IMR-90 (cell line): ENCODE data around the gene AP2B1. TPM values are rescaled to one million over a fixed set of nuclear protein-coding genes. Genes with fewer than 3 reads are reported as not detected.

Experiments used
- ATAC-seq: fragments of 200-7000 bp; cut with Tn5 transposase; 2 replicates; pipeline ENCODE4 v1.9.1; 2020; ENCODE audit warnings: low read depth, mild to moderate bottlenecking, moderate library complexity
- BruUV-seq: library from RNA; stranded (reverse); fragments of 400-500 nt; replicated peaks from 2 replicates; lab custom pipeline; 2021; lab: Mats Ljungman, UMichigan
- CTCF ChIA-PET: fragments of 300-600 bp; formaldehyde crosslinking; extraction: SDS; loops from one replicate; lab custom pipeline; 2021; ENCODE audit warnings: antibody characterized with exemption; lab: Yijun Ruan, JAX
- POLR2A ChIA-PET: fragments of 300-600 bp; sonication (Branson Sonifier 250); formaldehyde crosslinking; loops from one replicate; lab custom pipeline; 2022; ENCODE audit warnings: antibody characterized with exemption; ENCODE audit not compliant: unreplicated experiment; lab: Charles Lee
- DNase-seq: peaks from one replicate; pipeline ENCODE4 v3.0.0; 2013
- H2AFZ ChIP-seq: replicated peaks from 2 replicates; pipeline ENCODE3; 2013; ENCODE audit warnings: low read length, mild to moderate bottlenecking; ENCODE audit not compliant: poor library complexity
- H2AK5ac ChIP-seq: 2 replicates; pipeline ENCODE4 v1.6.1; 2013; ENCODE audit warnings: low read depth, low read length, inconsistent platforms
- H2AK9ac ChIP-seq: replicated peaks from 2 replicates; pipeline ENCODE3; 2013; ENCODE audit warnings: mild to moderate bottlenecking, low read depth, low read length, moderate library complexity; ENCODE audit not compliant: poor library complexity
- H2BK120ac ChIP-seq: 2 replicates; pipeline ENCODE4 v1.6.1; 2013; ENCODE audit warnings: low read depth, low read length, inconsistent platforms
- H2BK15ac ChIP-seq: 3 replicates; pipeline ENCODE4 v1.6.1; 2013; ENCODE audit warnings: low read depth, low read length, inconsistent platforms
- H2BK20ac ChIP-seq: 2 replicates; pipeline ENCODE4 v1.6.1; 2013; ENCODE audit warnings: low read depth, mild to moderate bottlenecking, inconsistent platforms, low read length, moderate library complexity
- H2BK5ac ChIP-seq: 2 replicates; pipeline ENCODE4 v1.6.1; 2013; ENCODE audit warnings: mild to moderate bottlenecking, low read depth, low read length, inconsistent platforms; ENCODE audit not compliant: poor library complexity, severe bottlenecking
- H3K14ac ChIP-seq: replicated peaks from 2 replicates; pipeline ENCODE4 v1.6.1; 2013; ENCODE audit warnings: low read depth, low read length, inconsistent platforms
- H3K18ac ChIP-seq: 2 replicates; pipeline ENCODE4 v1.6.1; 2013; ENCODE audit warnings: low read depth, low read length, control low read depth
- H3K23ac ChIP-seq: 2 replicates; pipeline ENCODE4 v1.6.1; 2013; ENCODE audit warnings: low read depth, low read length, inconsistent platforms
- H3K27ac ChIP-seq: 2 replicates; pipeline ENCODE4 v1.5.1; 2013; ENCODE audit warnings: mild to moderate bottlenecking, control low read depth, low read length; ENCODE audit not compliant: insufficient read depth
- H3K27me3 ChIP-seq: 2 replicates; pipeline ENCODE4 v1.6.1; 2013; ENCODE audit warnings: low read length; ENCODE audit not compliant: control insufficient read depth, insufficient read depth
- H3K36me3 ChIP-seq: 2 replicates; pipeline ENCODE4 v1.6.1; 2013; ENCODE audit warnings: low read length, mixed read lengths; ENCODE audit not compliant: control insufficient read depth, insufficient read depth
- H3K4ac ChIP-seq: 2 replicates; pipeline ENCODE4 v1.6.1; 2013; ENCODE audit warnings: low read depth, low read length, inconsistent platforms
- H3K4me1 ChIP-seq: 2 replicates; pipeline ENCODE4 v1.6.1; 2013; ENCODE audit warnings: low read length, mixed read lengths; ENCODE audit not compliant: control insufficient read depth, insufficient read depth
- H3K4me2 ChIP-seq: 2 replicates; pipeline ENCODE4 v1.6.1; 2013; ENCODE audit warnings: low read depth, mild to moderate bottlenecking, control low read depth, low read length, moderate library complexity
- H3K4me3 ChIP-seq: 2 replicates; pipeline ENCODE4 v1.5.1; 2013; ENCODE audit warnings: low read depth, mild to moderate bottlenecking, control low read depth, low read length, moderate library complexity; ENCODE audit not compliant: insufficient read depth
- H3K56ac ChIP-seq: 2 replicates; pipeline ENCODE4 v1.6.1; 2013; ENCODE audit warnings: low read length, inconsistent platforms; ENCODE audit not compliant: insufficient read depth; ENCODE audit errors: extremely low read depth
- H3K79me1 ChIP-seq, 2 experiments: 2 replicates each; pipeline ENCODE4 v1.6.1; 2013; ENCODE audit warnings: low read length in 2 of 2, inconsistent platforms in 1 of 2, low read depth in 1 of 2
- H3K9ac ChIP-seq: 2 replicates; pipeline ENCODE4 v1.6.1; 2013; ENCODE audit warnings: low read depth, low read length, control low read depth
- H3K9me1 ChIP-seq: 2 replicates; pipeline ENCODE4 v1.6.1; 2013; ENCODE audit warnings: low read length, inconsistent platforms; ENCODE audit not compliant: insufficient read depth
- H3K9me3 ChIP-seq: 2 replicates; pipeline ENCODE4 v1.6.1; 2013; ENCODE audit warnings: low read length; ENCODE audit not compliant: control insufficient read depth, insufficient read depth
- H4K20me1 ChIP-seq: 2 replicates; pipeline ENCODE4 v1.6.1; 2013; ENCODE audit warnings: low read length, inconsistent platforms; ENCODE audit not compliant: insufficient read depth
- H4K5ac ChIP-seq: 2 replicates; pipeline ENCODE4 v1.6.1; 2013; ENCODE audit warnings: mild to moderate bottlenecking, low read depth, low read length, control low read depth
- H4K8ac ChIP-seq, 2 experiments: 2 replicates each; pipeline ENCODE4 v1.6.1; 2013; ENCODE audit warnings: low read depth in 2 of 2, low read length in 2 of 2, control low read depth in 1 of 2, inconsistent platforms in 1 of 2
- H4K91ac ChIP-seq: 2 replicates; pipeline ENCODE4 v1.6.1; 2013; ENCODE audit warnings: low read depth, low read length, inconsistent platforms; ENCODE audit not compliant: insufficient read depth
- MXI1 ChIP-seq: IDR thresholded peaks from 2 replicates; pipeline ENCODE4 v1.6.1; 2012; ENCODE audit warnings: low read depth, mild to moderate bottlenecking, low read length, moderate library complexity, borderline replicate concordance
- WGBS, 2 experiments: methylation state at CpG; one replicate each; pipeline versions ENCODE4 v1.1.5 to v1.1.7; 2013; ENCODE audit warnings: missing lambda C conversion rate in 2 of 2; ENCODE audit not compliant: insufficient read length in 1 of 2; ENCODE audit errors: extremely low coverage in 2 of 2; 5-methylcytosine and 5-hydroxymethylcytosine counted together
- dilution Hi-C: fragments of 300-500 bp; cut with HindIII; formaldehyde crosslinking; loops from one replicate; pipeline ENCODE4 v1.14.3; 2018; ENCODE audit warnings: low sequenced_read_pairs; ENCODE audit not compliant: unreplicated experiment
- in situ Hi-C: fragments of 300-500 bp; cut with MboI; formaldehyde crosslinking; loops from 3 replicates; pipeline ENCODE4 v1.14.3; 2019; ENCODE audit warnings: low sequenced_read_pairs, inconsistent platforms, mixed read lengths
- intact Hi-C: fragments of 100-400 bp; cut with micrococcal nuclease; formaldehyde crosslinking; loops from 2 replicates; pipeline ENCODE4 v1.10.0; 2022
- polyA plus RNA-seq, 3 experiments: library from polyadenylated mRNA; depleted of rRNA; stranded (reverse); fragments of >200 nt; gene quantifications; 2 replicates each; pipeline ENCODE4 v1.2.3, GENCODE V29; 2012; ENCODE audit warnings: low replicate concordance in 1 of 3
- total RNA-seq: library from RNA; depleted of rRNA; stranded (reverse); fragments of >200 nt; gene quantifications from 2 replicates; pipeline ENCODE4 v1.2.3, GENCODE V29; 2012
- TF ChIP-seq, protein P1 (sequence below): fragments of 150-350 bp; IDR thresholded peaks from 2 replicates; pipeline ENCODE4 v1.6.1; 2017; ENCODE audit warnings: mild to moderate bottlenecking, antibody characterized with exemption, low read length, low read depth

AP2B1 gene
- total and polyA plus RNA-seq, 2 of the 4 experiments (the other 2 are of a cell fraction), result 102 to 125 TPM

DNA sequence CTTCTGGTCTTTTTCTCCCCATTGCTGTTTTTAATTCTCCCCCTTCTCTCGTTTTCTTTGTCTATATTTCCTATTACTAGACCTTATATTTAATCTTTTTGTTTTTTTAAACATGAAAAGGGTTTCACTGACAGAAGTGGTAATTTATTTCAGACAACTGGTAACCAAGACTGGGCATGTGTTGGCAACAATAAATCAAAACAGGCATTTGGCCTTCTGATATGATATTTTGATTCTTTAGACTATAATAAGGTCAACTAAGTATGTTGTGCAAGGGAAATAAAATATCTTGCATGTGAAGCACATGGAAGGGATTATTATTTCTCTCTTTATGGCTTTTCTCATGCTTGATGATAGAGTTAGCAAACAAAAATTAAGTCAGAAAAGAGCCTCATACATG lies 34.6 kb downstream of the AP2B1 start:
- H4K8ac ChIP-seq, result no peak overlapping the region
- in situ Hi-C loops (no loop called here), intact Hi-C loops (no loop called here), dilution Hi-C loops (no loop called here)
- ATAC-seq (no peak), DNase-seq (no peak)
- no peak overlapping the region for H3K14ac ChIP-seq
- no peak for TF ChIP-seq MXI1
- TF ChIP-seq, protein P1, sequence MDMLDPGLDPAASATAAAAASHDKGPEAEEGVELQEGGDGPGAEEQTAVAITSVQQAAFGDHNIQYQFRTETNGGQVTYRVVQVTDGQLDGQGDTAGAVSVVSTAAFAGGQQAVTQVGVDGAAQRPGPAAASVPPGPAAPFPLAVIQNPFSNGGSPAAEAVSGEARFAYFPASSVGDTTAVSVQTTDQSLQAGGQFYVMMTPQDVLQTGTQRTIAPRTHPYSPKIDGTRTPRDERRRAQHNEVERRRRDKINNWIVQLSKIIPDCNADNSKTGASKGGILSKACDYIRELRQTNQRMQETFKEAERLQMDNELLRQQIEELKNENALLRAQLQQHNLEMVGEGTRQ, result no peak
- no peak overlapping the region for H4K91ac ChIP-seq
- H3K9me3 ChIP-seq, result no peaks in the 10 kb centered on the region
- no peak overlapping the region for H2BK20ac ChIP-seq
- no peaks in the 10 kb centered on the region for H3K9me1 ChIP-seq
- no peak overlapping the region for H3K23ac ChIP-seq
- H2AFZ ChIP-seq, result no peak overlapping the region
- H2AK5ac ChIP-seq, result no peak overlapping the region
- CTCF ChIA-PET, result no interaction called here
- no peaks in the 10 kb centered on the region for H3K27me3 ChIP-seq
- no peak overlapping the region for H2AK9ac ChIP-seq
- H3K36me3 ChIP-seq, result peaks cover 14% of the 10 kb centered on the region
- no peak overlapping the region for H3K27ac ChIP-seq
- H3K9ac ChIP-seq, result no peak overlapping the region
- WGBS, 2 experiments, result no CpG with 5 or more reads among the region's 1 CpG
- no peaks in the 10 kb centered on the region for H3K4me1 ChIP-seq
- H4K20me1 ChIP-seq, result peaks cover 3% of the 10 kb centered on the region; the same call in 1 of the 2 replicates
- peaks cover 6 to 19% of the 10 kb centered on the region in 2 experiments; a peak in 3 of 4 replicates for H3K79me1 ChIP-seq
- H3K56ac ChIP-seq, result no peak overlapping the region
- H3K18ac ChIP-seq, result no peak overlapping the region
- H3K4ac ChIP-seq, result no peak overlapping the region
- H3K4me3 ChIP-seq, result no peak overlapping the region
- no peak overlapping the region for H4K5ac ChIP-seq
- H3K4me2 ChIP-seq, result no peak overlapping the region
- H2BK15ac ChIP-seq, result no peak overlapping the region
- BruUV-seq, result no TSS peak
- H2BK120ac ChIP-seq, result no peak overlapping the region
- H2BK5ac ChIP-seq, result no peak overlapping the region
- POLR2A ChIA-PET, result no interaction called here
